NB4 (cell line): ENCODE measurements around the gene ADM2.

ENCODE experiments used
- DNase-seq: peaks from one replicate; pipeline ENCODE4 v3.0.0; 2010; ENCODE audit warnings: low read depth
- H3K4me3 ChIP-seq: one replicate; pipeline ENCODE4 v1.5.1; 2011; ENCODE audit warnings: mild to moderate bottlenecking, low read depth, low read length, moderate library complexity
- MYC ChIP-seq: IDR thresholded peaks from 2 replicates; pipeline ENCODE4 v1.6.1; 2011; ENCODE audit warnings: low read depth, low read length
- POLR2A ChIP-seq: IDR thresholded peaks from 2 replicates; pipeline ENCODE4 v1.6.1; 2011; ENCODE audit warnings: mild to moderate bottlenecking; ENCODE audit not compliant: insufficient read length; ENCODE audit errors: extremely low read depth
- TF ChIP-seq, protein P1 (sequence below): IDR thresholded peaks from 2 replicates; pipeline ENCODE4 v1.6.1; 2011; ENCODE audit warnings: low read depth, low read length
- TF ChIP-seq, protein P2 (sequence below): IDR thresholded peaks from one replicate; pipeline ENCODE4 v1.5.1; 2012; ENCODE audit warnings: low read depth, low read length

Gene ADM2

DNA sequence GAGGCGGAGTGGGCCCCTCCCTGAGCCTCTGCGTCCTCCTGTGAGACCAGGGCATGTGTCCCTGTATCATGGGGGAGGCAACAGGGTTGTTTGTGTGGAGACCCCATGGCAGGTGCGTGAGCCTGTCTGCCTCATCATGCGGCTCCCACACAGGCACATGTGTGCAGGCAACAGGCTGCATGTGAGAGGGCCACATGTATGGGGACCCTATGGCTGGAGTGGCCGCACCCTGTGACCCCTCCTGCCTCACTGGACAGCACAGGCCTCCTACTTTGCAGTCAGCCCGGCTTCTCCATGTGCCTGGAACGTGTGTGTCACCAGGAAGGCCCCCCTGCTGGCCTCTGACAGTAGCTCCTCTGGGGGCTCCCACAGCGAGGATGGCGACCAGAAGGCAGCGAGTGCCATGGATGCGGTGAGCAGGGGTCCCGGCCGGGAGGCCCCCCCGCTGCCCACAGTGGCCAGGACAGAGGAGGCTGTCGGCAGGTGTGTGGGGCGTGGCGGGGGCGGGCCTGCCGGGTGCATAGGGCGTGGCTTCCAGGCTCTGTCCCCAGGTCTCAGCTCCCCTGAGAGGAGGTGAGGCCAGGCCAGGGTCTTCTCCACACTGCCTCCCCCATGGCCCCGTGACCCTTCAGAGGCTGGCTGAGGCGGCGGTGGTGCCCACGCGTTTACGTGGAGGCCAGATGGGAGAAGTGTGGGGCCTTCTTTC lies 40.6 kb upstream of the ADM2 start:
- DNase-seq, result no peak
- H3K4me3 ChIP-seq, result no peak overlapping the region
- TF ChIP-seq, protein P1, sequence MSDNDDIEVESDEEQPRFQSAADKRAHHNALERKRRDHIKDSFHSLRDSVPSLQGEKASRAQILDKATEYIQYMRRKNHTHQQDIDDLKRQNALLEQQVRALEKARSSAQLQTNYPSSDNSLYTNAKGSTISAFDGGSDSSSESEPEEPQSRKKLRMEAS, result no peak
- TF ChIP-seq, protein P2, sequence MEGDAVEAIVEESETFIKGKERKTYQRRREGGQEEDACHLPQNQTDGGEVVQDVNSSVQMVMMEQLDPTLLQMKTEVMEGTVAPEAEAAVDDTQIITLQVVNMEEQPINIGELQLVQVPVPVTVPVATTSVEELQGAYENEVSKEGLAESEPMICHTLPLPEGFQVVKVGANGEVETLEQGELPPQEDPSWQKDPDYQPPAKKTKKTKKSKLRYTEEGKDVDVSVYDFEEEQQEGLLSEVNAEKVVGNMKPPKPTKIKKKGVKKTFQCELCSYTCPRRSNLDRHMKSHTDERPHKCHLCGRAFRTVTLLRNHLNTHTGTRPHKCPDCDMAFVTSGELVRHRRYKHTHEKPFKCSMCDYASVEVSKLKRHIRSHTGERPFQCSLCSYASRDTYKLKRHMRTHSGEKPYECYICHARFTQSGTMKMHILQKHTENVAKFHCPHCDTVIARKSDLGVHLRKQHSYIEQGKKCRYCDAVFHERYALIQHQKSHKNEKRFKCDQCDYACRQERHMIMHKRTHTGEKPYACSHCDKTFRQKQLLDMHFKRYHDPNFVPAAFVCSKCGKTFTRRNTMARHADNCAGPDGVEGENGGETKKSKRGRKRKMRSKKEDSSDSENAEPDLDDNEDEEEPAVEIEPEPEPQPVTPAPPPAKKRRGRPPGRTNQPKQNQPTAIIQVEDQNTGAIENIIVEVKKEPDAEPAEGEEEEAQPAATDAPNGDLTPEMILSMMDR, result no peak
- TF ChIP-seq MYC (no peak), POLR2A (no peak)

DNA sequence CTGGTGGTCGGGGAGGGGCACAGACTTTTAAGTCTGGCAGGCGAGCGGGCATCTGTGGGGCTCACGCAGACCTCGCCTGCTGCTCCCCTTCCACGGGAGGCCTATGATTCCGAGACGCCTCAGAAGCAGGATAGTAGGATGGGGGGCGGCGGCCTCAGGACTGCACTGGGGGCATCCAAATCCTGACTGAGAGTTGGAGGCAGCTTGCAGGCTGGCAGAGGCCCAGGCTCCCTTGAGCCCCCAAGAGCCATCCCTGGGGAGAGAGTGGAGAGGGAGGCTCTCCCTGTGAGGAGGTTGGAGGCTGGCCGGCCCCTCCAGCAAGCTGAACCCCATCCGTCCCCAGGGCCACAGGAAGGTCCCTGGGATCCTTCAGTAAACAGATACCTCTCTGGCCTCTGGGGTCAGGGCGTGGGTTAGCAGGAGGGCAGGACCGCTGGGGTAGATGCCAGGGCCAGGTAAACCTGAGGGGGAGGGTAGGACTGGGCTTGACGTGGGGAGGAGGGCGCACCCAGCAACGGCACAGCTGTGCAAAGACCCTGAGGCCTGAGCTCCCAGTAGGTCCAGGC lies 39.8 kb upstream of the ADM2 start:
- TF ChIP-seq MYC (no peak), POLR2A (no peak)
- TF ChIP-seq, protein P2, result no peak
- TF ChIP-seq, protein P1, result no peak
- no peak for DNase-seq
- H3K4me3 ChIP-seq, result no peak overlapping the region

DNA sequence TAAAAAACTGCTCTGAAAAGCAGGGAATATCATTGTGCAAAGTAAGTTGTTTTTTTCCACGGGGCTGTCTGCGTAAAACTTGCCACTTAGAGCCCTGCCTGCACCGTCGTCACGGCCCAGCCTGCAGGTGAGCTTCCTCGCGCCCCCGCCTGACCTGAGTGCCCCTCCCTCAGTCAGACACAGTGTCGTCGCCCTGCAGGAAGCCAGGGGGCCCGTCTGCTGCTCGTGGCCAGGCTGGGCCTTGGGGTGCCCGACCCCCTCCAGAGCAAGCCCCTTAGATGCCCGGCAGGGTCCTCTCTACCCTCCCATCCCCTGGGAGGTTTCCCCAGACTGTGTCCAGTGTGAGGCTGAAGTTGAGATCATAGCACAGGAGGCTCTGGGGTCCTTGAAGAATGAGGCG lies 38.1 kb upstream of the ADM2 start:
- TF ChIP-seq POLR2A (no peak), MYC (no peak)
- TF ChIP-seq, protein P2, result no peak
- TF ChIP-seq, protein P1, result no peak
- no peak for DNase-seq
- H3K4me3 ChIP-seq, result no peak overlapping the region

DNA sequence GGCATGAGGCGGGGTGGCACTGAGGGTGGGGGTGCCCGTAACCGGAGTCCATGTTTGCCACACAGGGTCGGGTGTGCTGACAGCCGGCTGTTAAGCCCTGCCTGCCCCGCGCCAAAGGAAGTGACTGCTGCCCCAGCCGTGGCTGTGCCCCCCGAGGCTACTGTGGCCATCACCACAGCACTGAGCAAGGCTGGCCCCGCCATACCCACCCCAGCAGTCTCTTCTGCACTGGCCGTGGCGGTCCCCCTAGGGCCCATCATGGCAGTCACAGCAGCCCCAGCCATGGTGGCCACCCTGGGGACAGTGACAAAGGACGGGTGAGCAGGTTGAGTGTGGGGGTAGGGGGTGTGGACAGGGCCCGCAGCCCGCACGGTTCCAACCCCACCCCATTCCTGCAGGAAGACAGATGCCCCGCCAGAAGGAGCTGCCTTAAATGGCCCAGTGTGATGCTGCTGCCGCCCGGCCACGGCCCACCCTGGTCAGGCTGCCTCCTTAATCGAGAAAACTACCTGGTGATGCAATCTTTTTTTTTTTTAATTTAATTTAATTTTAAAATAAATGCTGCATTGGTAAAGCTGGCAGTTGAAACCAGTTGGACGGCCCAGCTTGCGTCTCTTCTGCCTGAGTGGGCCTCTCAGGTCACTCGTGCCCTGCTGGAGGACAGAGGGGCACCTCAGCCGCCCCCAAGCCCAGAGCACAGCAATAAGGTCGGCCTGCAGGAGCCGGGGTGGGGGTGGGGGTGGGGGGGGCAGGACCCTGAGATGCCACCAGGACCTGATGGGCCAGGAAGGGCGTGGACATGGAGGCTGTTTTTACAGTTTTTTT lies 37.3 kb upstream of the ADM2 start:
- TF ChIP-seq, protein P1, result no peak
- TF ChIP-seq MYC, result no peak
- TF ChIP-seq, protein P2, result no peak
- DNase-seq, result no peak
- no peak overlapping the region for H3K4me3 ChIP-seq

DNA sequence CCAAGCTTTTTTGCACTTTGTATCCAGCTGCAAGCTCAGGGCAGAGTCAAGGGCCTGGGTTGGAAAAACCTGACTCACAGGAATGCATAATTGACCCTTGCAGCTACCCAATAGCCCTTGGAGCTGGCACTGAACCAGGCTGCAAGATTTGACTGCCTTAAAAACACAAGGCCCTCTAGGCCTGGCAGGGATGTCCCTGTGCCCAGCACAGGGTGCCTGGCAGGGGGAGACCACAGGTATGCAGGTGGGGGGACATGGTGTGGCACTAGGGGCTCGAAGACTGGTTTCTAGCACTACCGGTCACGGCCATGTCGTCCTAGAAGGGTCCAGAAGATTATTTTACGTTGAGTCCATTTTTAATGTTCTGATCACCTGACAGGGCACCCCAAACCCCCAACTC lies 36.7 kb upstream of the ADM2 start:
- TF ChIP-seq, protein P1, result no peak
- TF ChIP-seq POLR2A (no peak), MYC (no peak)
- TF ChIP-seq, protein P2, result no peak
- DNase-seq, result no peak
- no peak overlapping the region for H3K4me3 ChIP-seq
